COR-L47 (cell line): ENCODE measurements around the gene MGMT.

ENCODE experiments used
- DNase-seq: peaks from one replicate; lab custom pipeline; 2025; lab: John Stamatoyannopoulos, UW

Gene MGMT

DNA sequence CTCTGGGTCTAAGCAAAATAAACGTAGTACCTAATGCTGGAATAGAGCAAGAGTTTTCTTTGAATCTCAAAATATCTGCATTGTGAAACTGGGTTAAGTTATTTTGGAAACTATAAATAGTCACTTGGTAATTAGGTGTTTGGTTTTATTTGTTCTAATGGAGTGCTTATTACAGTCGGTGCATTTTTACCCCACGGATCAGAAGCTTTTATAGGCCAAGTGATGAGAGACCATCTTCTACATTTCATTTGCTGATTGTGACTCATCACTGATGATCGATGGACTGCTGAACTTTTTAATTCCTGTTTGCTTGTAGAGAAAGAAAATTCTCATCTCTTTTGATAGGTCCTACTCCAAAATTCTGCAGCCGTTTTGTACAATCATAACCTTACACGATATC lies 28.2 kb downstream of the MGMT start:
- DNase-seq, result no peak

DNA sequence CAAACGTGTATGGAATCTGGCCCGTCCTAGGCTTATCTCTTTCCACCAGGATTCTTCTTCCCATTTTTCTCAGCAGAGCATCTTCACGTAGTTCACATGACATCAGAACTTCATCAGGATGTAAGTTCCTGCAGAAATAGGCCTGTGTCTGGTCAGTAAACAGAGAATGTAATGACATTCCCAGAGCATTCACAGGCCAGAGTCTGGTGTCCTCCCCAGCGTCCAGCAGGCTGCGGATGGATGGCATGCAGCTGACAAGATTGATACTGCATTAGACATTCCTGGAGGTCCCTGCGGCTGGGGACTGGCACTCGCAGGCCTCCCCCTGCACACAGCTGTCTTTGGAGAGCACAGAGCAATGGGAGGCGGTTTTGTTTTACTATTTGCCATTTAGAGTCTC lies 28.7 kb downstream of the MGMT start:
- no peak for DNase-seq

- DNase-seq, result no peak
Measured at GRCh38 chr10:129497013-129497412, 30.0 kb downstream of the MGMT start.

DNA sequence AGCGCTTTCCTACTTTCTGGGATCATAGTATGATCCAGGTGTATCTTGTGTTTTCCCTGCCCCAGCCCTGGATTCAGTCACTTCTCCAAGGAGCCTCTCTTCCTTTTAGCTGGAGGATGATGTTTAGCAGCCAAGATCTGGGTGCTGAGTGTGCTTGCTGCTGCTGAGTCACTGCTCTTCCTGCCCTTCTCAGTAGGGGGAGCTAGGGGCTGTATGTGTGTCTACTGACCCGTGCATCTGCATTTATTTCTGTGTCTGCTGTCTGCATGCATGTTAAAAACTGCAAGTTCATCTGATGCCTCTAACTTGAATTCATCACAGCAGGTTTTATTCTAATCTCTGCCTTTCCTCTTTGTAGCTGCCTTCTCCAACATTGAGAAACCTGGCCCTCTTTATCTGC lies 31.6 kb downstream of the MGMT start:
- DNase-seq, result no peak

DNA sequence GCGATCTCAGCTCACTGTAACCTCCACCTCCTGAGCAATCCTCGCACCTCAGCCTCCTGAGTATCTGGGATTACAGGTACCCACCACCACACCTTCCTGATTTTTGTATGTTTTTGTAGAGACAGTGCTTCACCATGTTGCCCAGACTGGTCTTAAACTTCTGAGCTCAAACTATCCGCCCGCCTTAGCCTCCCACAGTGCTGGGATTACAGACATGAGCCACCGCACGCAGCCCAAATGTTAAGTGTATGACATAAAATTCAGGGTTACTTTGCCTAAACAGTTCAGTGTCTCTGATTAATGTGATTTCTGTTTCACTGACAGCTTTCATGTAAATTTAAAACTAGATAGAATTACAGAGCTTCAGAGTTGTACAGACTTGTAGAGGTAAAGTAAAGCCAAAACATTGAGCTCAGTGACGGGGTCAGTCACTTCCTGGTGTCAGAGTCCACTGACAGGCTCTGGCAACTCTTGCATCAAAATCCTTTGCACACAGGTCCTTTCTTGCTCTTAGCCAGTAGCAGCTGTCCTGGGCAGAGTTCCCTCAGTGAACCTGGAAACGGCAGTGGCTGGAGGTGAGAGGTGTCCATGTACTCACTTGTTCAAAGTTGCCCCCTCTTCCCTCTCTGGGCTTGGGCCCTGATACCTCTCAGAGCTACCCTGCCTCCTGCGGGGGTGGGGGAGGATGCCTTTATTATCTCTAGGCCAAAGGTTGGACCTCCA lies 33.7 kb downstream of the MGMT start:
- no peak for DNase-seq

GRCh38 chr10:129501652-129502436 lies 34.8 kb downstream of the MGMT start:
- DNase-seq, result no peak

GRCh38 chr10:129502448-129502847 lies 35.4 kb downstream of the MGMT start:
- no peak for DNase-seq

DNA sequence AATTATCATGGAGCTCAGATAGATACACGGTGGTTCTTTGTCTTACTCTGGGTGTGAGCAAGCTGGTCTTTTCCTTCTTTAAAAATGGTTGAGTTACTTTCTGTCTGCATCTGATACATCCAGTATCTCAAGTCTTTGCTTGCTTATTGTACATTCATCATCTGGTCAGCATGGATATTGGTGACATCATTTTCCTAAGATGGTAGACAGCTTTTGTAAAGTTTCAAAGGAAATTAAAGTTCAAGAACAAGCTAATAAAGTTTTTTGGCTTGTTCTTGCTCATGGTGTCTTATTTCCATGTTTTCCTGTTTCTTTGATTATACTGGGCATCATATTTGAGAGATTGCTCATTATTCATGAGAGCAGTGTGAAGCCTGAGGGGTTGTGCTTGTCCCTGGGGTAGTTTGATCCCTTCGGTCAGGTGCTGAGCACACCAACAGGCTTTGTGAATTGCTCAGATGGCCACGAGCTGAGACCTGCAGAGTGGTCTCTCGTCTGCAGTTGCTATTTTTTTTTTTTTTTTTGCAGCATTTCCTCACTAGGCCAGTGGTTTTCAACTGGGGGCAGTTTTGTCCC lies 38.5 kb downstream of the MGMT start:
- DNase-seq, result no peak

- no peak for DNase-seq
Measured at GRCh38 chr10:129506101-129506797, 39.2 kb downstream of the MGMT start.

- no peak for DNase-seq
Measured at GRCh38 chr10:129507216-129507889, 40.3 kb downstream of the MGMT start.

DNA sequence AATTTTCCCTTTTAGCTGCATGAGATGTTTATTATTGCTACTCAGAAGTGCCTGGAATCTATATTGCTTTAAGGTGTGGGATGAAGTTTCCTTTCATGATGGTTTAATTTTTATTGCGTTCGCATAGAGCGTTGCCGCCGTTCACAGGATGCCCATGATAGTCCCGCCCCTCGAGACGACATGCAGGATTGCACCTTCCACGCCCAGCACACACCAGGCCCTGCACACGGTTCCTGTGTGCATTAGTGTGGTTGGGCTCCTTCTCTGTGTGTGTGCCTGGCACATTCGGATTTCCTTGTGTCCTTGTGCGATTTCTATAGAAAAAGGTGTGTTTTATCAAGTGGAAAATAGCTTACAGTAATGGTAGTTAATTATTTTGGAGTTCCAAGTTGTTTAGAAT lies 42.1 kb downstream of the MGMT start:
- no peak for DNase-seq

DNA sequence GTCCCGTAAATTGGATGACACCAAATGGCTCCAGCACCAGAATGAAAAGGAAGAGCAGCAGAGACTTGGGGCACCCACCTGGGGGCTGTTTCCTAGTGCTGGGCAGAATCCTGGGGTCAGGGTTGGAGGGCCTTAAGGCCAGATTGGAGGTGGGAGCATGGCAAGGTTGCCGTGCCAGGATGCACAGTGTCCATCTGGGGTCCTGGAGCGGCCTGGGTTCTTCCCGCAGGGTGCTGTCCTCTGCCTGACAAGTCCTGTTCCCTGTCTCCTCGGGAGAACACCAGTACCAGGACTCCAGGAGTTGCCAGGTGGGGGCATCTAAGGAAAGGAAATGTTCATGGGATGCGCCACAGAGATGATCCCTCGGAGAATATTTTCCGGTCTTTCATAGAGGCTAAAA lies 42.8 kb downstream of the MGMT start:
- DNase-seq, result no peak

- DNase-seq, result no peak
Measured at GRCh38 chr10:129511086-129511485, 44.0 kb downstream of the MGMT start.

DNA sequence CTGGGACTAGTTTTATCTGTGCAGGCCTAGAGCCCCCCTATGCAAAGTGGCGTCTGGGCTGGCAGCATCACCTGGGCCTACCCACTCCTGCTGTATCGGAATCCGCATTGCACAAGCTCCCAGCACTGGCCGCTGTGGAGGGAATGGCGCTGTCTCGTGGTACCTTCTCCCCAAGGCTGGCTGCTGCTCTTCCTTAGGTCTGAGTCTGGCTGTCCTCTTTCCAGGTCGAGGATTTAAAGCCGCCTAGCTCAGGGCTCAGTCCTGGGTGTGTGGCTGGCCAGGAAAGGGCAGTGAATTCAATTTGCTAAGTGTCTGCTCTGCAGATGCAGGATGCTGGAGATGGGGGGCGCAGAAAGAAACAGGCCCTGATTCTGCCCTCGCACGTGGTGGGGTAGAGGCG lies 44.7 kb downstream of the MGMT start:
- no peak for DNase-seq

DNA sequence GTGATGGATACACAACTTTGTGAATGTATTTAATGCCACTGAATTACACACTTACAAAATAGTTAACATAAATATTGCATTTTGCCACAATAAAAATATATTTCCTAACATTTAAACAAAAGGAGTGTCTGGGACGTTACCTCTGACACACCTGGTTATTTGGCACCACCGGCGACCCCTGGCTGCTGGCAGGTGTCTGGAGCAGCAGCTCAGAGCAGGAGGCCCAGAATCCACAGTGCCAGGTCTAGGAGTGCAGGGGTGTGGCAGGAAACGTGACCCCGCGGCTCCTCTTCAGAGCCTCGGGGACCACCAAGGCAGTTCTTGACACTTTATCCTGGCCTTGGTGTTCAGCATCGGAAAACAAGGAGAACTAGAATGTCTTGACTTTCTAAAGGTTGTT lies 46.3 kb downstream of the MGMT start:
- no peak for DNase-seq

GRCh38 chr10:129514568-129515451 lies 47.8 kb downstream of the MGMT start:
- no peak for DNase-seq

- DNase-seq, result no peak
Measured at GRCh38 chr10:129516846-129517679, 50.0 kb downstream of the MGMT start.

DNA sequence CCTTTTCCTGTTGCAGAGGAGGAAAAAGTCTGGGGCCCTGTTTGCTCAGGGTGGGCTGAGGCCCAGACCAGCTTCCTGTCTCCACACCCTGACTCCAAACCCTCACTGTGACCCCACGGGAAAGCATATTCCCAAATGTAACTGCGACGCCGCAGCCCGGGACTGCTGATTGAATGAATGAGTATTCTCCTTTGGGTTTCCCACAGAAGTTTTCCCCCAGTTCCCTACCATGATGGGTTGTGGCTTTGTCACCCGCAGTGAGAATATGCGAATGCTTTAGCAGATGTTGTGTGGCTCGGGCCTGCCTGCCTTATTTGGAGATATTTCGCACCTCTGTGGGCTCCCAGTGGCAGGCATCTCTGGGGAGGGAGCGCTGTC lies 50.6 kb downstream of the MGMT start:
- DNase-seq, result no peak

GRCh38 chr10:129518793-129519192 lies 51.8 kb downstream of the MGMT start:
- no peak for DNase-seq

- DNase-seq, result no peak
Measured at GRCh38 chr10:129520440-129521080, 53.5 kb downstream of the MGMT start.
